GM23248 (cell line): ENCODE results near the gene YES1.

Experiments used
- EZH2 ChIP-seq: fragments of 200-600 bp; sonication (generic); IDR thresholded peaks from 2 replicates; pipeline ENCODE4 v1.6.1; 2018; ENCODE audit warnings: antibody characterized with exemption, mild to moderate bottlenecking; ENCODE audit not compliant: insufficient read depth, poor library complexity, severe bottlenecking
- EZH2phosphoT487 ChIP-seq: fragments of 200-600 bp; sonication (generic); IDR thresholded peaks from 2 replicates; pipeline ENCODE4 v1.6.1; 2018; ENCODE audit warnings: antibody characterized with exemption, moderate library complexity, mild to moderate bottlenecking, low read depth; ENCODE audit not compliant: insufficient read depth

DNA sequence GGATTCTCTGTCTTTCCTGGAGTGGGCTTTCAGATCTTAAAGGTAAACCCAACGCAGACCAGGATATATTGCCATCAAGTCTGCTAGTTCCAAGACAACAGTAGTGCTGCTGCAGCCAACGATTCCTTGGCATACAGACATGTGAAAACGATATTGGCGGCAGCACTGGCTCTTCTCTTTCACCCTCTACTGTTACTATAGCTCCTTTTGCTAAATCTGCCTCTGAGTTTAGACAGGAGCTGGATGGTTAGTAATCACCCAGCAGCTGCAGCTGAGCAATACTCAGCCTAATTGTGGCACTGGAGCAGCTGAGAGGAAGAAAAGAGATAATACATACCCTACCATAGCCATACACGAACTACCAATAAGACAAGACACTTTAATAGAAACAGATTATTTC is 4.0 kb downstream of the YES1 start:
- TF ChIP-seq EZH2 (no peak), EZH2phosphoT487 (no peak)
